B cell (primary cell): ENCODE data around the gene ABCC1. TPM values are rescaled to one million over a fixed set of nuclear protein-coding genes. Genes with fewer than 3 reads are reported as not detected.

Experiments used
- ATAC-seq: fragments of 200-7000 bp; cut with Tn5 transposase; one replicate; pipeline ENCODE4 v1.10.0; 2021; ENCODE audit warnings: low read depth, mild to moderate bottlenecking, moderate number of reproducible peaks, moderate library complexity
- CTCF ChIA-PET: fragments of 350-600 bp; sonication (Branson Sonifier 250); formaldehyde crosslinking; loops from one replicate; lab custom pipeline; 2021; ENCODE audit warnings: antibody characterized with exemption, inconsistent platforms; lab: Charles Lee
- POLR2A ChIA-PET: fragments of 350-600 bp; sonication (Branson Sonifier 250); formaldehyde crosslinking; loops from one replicate; lab custom pipeline; 2021; ENCODE audit warnings: antibody characterized with exemption; lab: Charles Lee
- DNase-seq: peaks from one replicate; pipeline ENCODE4 v3.0.0; 2013
- H2AFZ ChIP-seq: 2 replicates; pipeline ENCODE4 v1.6.1; 2012; ENCODE audit warnings: mild to moderate bottlenecking, low read depth, low read length; ENCODE audit not compliant: insufficient read depth, poor library complexity, severe bottlenecking
- H3K27ac ChIP-seq, 2 donors: 1 replicate in 1 of 2; 2 replicates in 1 of 2; pipeline ENCODE4 v1.5.1; 2012 to 2013; ENCODE audit warnings: low read length in 2 of 2, mild to moderate bottlenecking in 2 of 2, moderate library complexity in 1 of 2
- H3K27me3 ChIP-seq, 4 experiments: fragments of 200-600 bp in 1 of 4; sonication (generic) in 1 of 4; replicated peaks in 1 of 4; 1 replicate in 2 of 4; 2 replicates in 2 of 4; pipeline versions ENCODE4 v1.6.1 to v1.7.0; 2013 to 2016; ENCODE audit warnings: low read length in 3 of 4, mild to moderate bottlenecking in 2 of 4, mixed read lengths in 1 of 4, moderate library complexity in 1 of 4; ENCODE audit not compliant: insufficient read depth in 4 of 4, control insufficient read depth in 3 of 4; ENCODE audit errors: control extremely low read depth in 1 of 4
- H3K36me3 ChIP-seq, 2 experiments: replicated peaks in 1 of 2; 1 replicate in 1 of 2; 2 replicates in 1 of 2; pipeline versions ENCODE4 v1.6.1 to v1.7.1; 2013; ENCODE audit warnings: low read length in 1 of 2; ENCODE audit not compliant: insufficient read depth in 2 of 2, control insufficient read depth in 1 of 2; ENCODE audit errors: control extremely low read depth in 1 of 2, extremely low read depth in 1 of 2
- H3K4me1 ChIP-seq, 2 donors: fragments of 200-600 bp in 1 of 2; sonication (generic) in 1 of 2; 1 replicate in 1 of 2; 2 replicates in 1 of 2; pipeline versions ENCODE4 v1.5.1 to v1.6.1; 2013 to 2017; ENCODE audit warnings: low read length in 2 of 2; ENCODE audit not compliant: control insufficient read depth in 2 of 2, insufficient read depth in 2 of 2
- H3K4me2 ChIP-seq: replicated peaks from 2 replicates; pipeline ENCODE3; 2012; ENCODE audit warnings: mild to moderate bottlenecking, low read depth, low read length; ENCODE audit not compliant: poor library complexity, severe bottlenecking
- H3K4me3 ChIP-seq, 5 experiments: fragments of 200-600 bp in 1 of 5; sonication (generic) in 1 of 5; 1 replicate in 3 of 5; 2 replicates in 2 of 5; pipeline versions ENCODE4 v1.5.1 to v1.7.0; 2011 to 2016; ENCODE audit warnings: low read length in 4 of 5, mild to moderate bottlenecking in 4 of 5, low read depth in 2 of 5, control low read depth in 1 of 5, moderate library complexity in 1 of 5; ENCODE audit not compliant: insufficient read depth in 1 of 5; ENCODE audit errors: control extremely low read depth in 1 of 5, extremely low read depth in 1 of 5
- H3K79me2 ChIP-seq: fragments of 200-600 bp; sonication (generic); one replicate; pipeline ENCODE4 v1.6.0; 2016; ENCODE audit warnings: low read length; ENCODE audit not compliant: control insufficient read depth, insufficient read depth
- H3K9ac ChIP-seq: fragments of 200-600 bp; sonication (generic); 2 replicates; pipeline ENCODE4 v1.6.1; 2017; ENCODE audit warnings: mild to moderate bottlenecking, low read length, moderate library complexity
- H3K9me3 ChIP-seq, 3 donors: one replicate each; pipeline versions ENCODE4 v1.6.1 to v1.7.1; 2013; ENCODE audit warnings: low read length in 2 of 3; ENCODE audit not compliant: control insufficient read depth in 2 of 3, insufficient read depth in 1 of 3; ENCODE audit errors: control extremely low read depth in 1 of 3
- H4K20me1 ChIP-seq: 2 replicates; pipeline ENCODE4 v1.6.0; 2012; ENCODE audit warnings: mild to moderate bottlenecking, low read length; ENCODE audit not compliant: insufficient read depth, control insufficient read depth, poor library complexity, severe bottlenecking
- H3K27ac Mint-ChIP-seq: one replicate; pipeline ENCODE4 v1.8.0; 2021; ENCODE audit warnings: mixed read lengths
- H3K27me3 Mint-ChIP-seq: one replicate; pipeline ENCODE4 v1.8.0; 2021; ENCODE audit warnings: mixed read lengths
- H3K4me1 Mint-ChIP-seq: one replicate; pipeline ENCODE4 v1.8.0; 2021; ENCODE audit warnings: mixed read lengths
- H3K4me3 Mint-ChIP-seq: one replicate; pipeline ENCODE4 v1.8.0; 2021; ENCODE audit warnings: mixed read lengths
- H3K9me3 Mint-ChIP-seq: one replicate; pipeline ENCODE4 v1.8.0; 2022; ENCODE audit warnings: mixed read lengths; ENCODE audit not compliant: insufficient read depth
- EZH2 ChIP-seq: IDR thresholded peaks from 2 replicates; pipeline ENCODE4 v1.6.1; 2012; ENCODE audit warnings: borderline replicate concordance, low read depth, mild to moderate bottlenecking, moderate library complexity, low read length; ENCODE audit not compliant: insufficient read depth, poor library complexity, severe bottlenecking
- WGBS: methylation state at CpG from one replicate; pipeline ENCODE4 v1.1.5; 2013; ENCODE audit warnings: missing lambda C conversion rate; ENCODE audit not compliant: insufficient coverage; 5-methylcytosine and 5-hydroxymethylcytosine counted together
- intact Hi-C: fragments of 100-400 bp; cut with micrococcal nuclease; formaldehyde crosslinking; loops from one replicate; pipeline ENCODE4 v1.10.0; 2022
- polyA plus RNA-seq: library from polyadenylated mRNA; depleted of rRNA; stranded (reverse); fragments of >200 nt; gene quantifications from 2 replicates; pipeline ENCODE4 v1.2.3, GENCODE V29; 2012
- total RNA-seq, 2 donors: library from RNA; stranded (reverse); fragments of 120-200 nt in 1 of 2; gene quantifications; 1 replicate in 1 of 2; 2 replicates in 1 of 2; pipeline versions ENCODE4 v1.2.3 to v1.2.4, GENCODE V29; 2013 to 2022
- TF ChIP-seq, protein P1 (sequence below): fragments of 200-600 bp; IDR thresholded peaks from one replicate; pipeline ENCODE4 v1.8.0; 2022; ENCODE audit warnings: antibody characterized with exemption, mild to moderate bottlenecking

ABCC1 gene
- total and polyA plus RNA-seq, 2 donors (not counting 1 experiment from before 2014, with no cell fraction given) = 21.8 to 73.0 TPM

DNA sequence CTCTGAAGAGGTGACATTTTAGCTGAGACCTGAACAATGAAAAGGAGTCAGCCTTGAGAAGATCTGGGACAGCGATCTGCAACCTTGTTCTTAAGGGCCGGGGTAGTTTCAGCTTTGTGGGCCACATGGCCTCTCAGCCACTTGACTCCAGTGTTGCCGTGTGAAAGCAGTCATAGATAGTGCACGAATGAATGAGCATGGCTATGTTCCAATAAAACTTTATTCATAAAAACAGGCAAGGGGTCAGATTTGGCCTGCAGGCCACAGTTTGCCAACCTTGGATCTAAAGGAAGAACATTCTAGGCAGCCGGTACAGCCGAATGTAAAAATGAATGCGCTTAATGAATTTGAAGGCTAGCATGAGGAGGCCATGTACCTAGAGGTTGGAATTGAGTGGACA, 190.4 kb downstream of the ABCC1 start:
- no peaks in the 10 kb centered on the region for H3K27me3 Mint-ChIP-seq
- Histone ChIP-seq H3K27me3 (no peaks in the 10 kb centered on the region), H3K4me3 (no peak overlapping the region), H3K4me2 (no peak overlapping the region), H3K79me2 (no peaks in the 10 kb centered on the region), H3K9me3 (peaks cover 0 to 4% (median 0%) of the 10 kb centered on the region in 3 donors), H2AFZ (no peak overlapping the region), H3K36me3 (peaks cover 0 to 82% of the 10 kb centered on the region in 2 experiments), H4K20me1 (no peaks in the 10 kb centered on the region), H3K9ac (no peak overlapping the region), H3K27ac (no peak overlapping the region), H3K4me1 (no peaks in the 10 kb centered on the region)
- ChIA-PET POLR2A (no interaction called here), CTCF (no interaction called here)
- intact Hi-C loops = no loop called here
- TF ChIP-seq EZH2 = no peak
- TF ChIP-seq, protein P1, sequence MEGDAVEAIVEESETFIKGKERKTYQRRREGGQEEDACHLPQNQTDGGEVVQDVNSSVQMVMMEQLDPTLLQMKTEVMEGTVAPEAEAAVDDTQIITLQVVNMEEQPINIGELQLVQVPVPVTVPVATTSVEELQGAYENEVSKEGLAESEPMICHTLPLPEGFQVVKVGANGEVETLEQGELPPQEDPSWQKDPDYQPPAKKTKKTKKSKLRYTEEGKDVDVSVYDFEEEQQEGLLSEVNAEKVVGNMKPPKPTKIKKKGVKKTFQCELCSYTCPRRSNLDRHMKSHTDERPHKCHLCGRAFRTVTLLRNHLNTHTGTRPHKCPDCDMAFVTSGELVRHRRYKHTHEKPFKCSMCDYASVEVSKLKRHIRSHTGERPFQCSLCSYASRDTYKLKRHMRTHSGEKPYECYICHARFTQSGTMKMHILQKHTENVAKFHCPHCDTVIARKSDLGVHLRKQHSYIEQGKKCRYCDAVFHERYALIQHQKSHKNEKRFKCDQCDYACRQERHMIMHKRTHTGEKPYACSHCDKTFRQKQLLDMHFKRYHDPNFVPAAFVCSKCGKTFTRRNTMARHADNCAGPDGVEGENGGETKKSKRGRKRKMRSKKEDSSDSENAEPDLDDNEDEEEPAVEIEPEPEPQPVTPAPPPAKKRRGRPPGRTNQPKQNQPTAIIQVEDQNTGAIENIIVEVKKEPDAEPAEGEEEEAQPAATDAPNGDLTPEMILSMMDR = no peak
- H3K4me3 Mint-ChIP-seq = no peak overlapping the region
- ATAC-seq (no peak), DNase-seq (no peak)
- H3K27ac Mint-ChIP-seq = no peak overlapping the region
- WGBS = 100% methylated on average over 5 of the region's 7 CpGs
- H3K9me3 Mint-ChIP-seq = no peaks in the 10 kb centered on the region
- H3K4me1 Mint-ChIP-seq = peaks cover 11% of the 10 kb centered on the region

DNA sequence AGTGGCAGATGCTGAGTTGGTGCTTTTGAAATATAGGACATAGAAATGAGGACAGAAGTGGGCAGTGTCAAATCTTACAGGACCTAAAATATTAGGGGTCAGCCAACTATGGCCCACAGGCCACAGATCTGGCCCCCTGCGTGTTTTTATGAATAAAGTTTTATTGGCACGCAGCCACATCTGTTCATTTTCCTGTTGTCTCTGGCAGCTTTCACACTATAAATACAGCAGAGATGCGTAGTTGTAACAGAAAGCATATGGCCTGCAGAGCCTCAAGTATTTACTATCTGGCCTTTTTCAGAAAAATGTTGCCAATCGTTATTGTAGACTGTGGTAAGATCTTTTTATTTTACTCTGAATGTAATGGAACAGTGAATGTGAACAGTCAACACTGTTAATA, 191.1 kb downstream of the ABCC1 start:
- no peak overlapping the region for H3K4me3 Mint-ChIP-seq
- peaks cover 0 to 83% of the 10 kb centered on the region in 2 experiments for H3K36me3 ChIP-seq
- CTCF ChIA-PET = no interaction called here

More for the DNA sequence above, 191.1 kb downstream of the ABCC1 start:
- no peak for TF ChIP-seq EZH2
- TF ChIP-seq, protein P1 = no peak
- no peaks in the 10 kb centered on the region for H3K4me1 ChIP-seq
- no peaks in the 10 kb centered on the region for H3K9me3 Mint-ChIP-seq
- no peaks in the 10 kb centered on the region for H3K27me3 ChIP-seq
- H2AFZ ChIP-seq = no peak overlapping the region
- WGBS = 100% methylated on average over 2 of the region's 4 CpGs
- H3K79me2 ChIP-seq = no peaks in the 10 kb centered on the region
- H3K27me3 Mint-ChIP-seq = no peaks in the 10 kb centered on the region
- H3K4me2 ChIP-seq = no peak overlapping the region
- H3K9me3 ChIP-seq = peaks cover 0 to 4% (median 0%) of the 10 kb centered on the region in 3 donors
- ATAC-seq = no peak
- POLR2A ChIA-PET = no interaction called here
- H3K27ac Mint-ChIP-seq = no peak overlapping the region
- H3K27ac ChIP-seq = no peak overlapping the region
- intact Hi-C loops = no loop called here
- no peak for DNase-seq
- H3K9ac ChIP-seq = no peak overlapping the region
- no peaks in the 10 kb centered on the region for H4K20me1 ChIP-seq
- H3K4me3 ChIP-seq = no peak overlapping the region
- peaks cover 11% of the 10 kb centered on the region for H3K4me1 Mint-ChIP-seq
